HS-27A (cell line): ENCODE data around the gene CELF5.
"Not testable (repeated sequence)": the region's sequence is repeated elsewhere in the genome, so short reads cannot be mapped to it uniquely, and the experiment has no call there.

Experiments used
- DNase-seq: peaks from one replicate; pipeline ENCODE4 v3.0.0-alpha.2; 2012; ENCODE audit warnings: low read depth, missing footprints

Gene CELF5

GRCh38 chr19:3274245-3274941, 49.9 kb downstream of the CELF5 start:
- DNase-seq: no peak

- no peak for DNase-seq
These were observed 50.6 kb downstream of the CELF5 start for GRCh38 chr19:3274942-3275582.

- no peak for DNase-seq
These were observed 51.3 kb downstream of the CELF5 start for GRCh38 chr19:3275583-3276340.

GRCh38 chr19:3276341-3276799, 51.9 kb downstream of the CELF5 start:
- no peak for DNase-seq

GRCh38 chr19:3277649-3278048, 53.2 kb downstream of the CELF5 start:
- DNase-seq: no peak

- no peak for DNase-seq
These were observed 53.8 kb downstream of the CELF5 start for GRCh38 chr19:3278294-3278693.

GRCh38 chr19:3278749-3279148, 54.3 kb downstream of the CELF5 start:
- no peak for DNase-seq

GRCh38 chr19:3279306-3279705, 54.8 kb downstream of the CELF5 start:
- no peak for DNase-seq

- DNase-seq: no peak
These were observed 56.6 kb downstream of the CELF5 start for GRCh38 chr19:3281026-3281425.

GRCh38 chr19:3282155-3282554, 57.7 kb downstream of the CELF5 start:
- no peak for DNase-seq

- no peak for DNase-seq
These were observed 58.1 kb downstream of the CELF5 start for GRCh38 chr19:3282564-3282963.

GRCh38 chr19:3283246-3283751, 58.8 kb downstream of the CELF5 start:
- no peak for DNase-seq

GRCh38 chr19:3283886-3284657, 59.6 kb downstream of the CELF5 start:
- DNase-seq: no peak

- no peak for DNase-seq
These were observed 60.5 kb downstream of the CELF5 start for GRCh38 chr19:3284759-3285646.

GRCh38 chr19:3285647-3286176, 61.3 kb downstream of the CELF5 start:
- DNase-seq: no peak

- DNase-seq: no peak
These were observed 63.4 kb downstream of the CELF5 start for GRCh38 chr19:3287814-3288213.

- not testable (repeated sequence) for DNase-seq
These were observed 64.0 kb downstream of the CELF5 start for GRCh38 chr19:3288437-3288836.

GRCh38 chr19:3289971-3290569, 65.6 kb downstream of the CELF5 start:
- DNase-seq: no peak

GRCh38 chr19:3290858-3291257, 66.4 kb downstream of the CELF5 start:
- not testable (repeated sequence) for DNase-seq

GRCh38 chr19:3291644-3292043, 67.2 kb downstream of the CELF5 start:
- no peak for DNase-seq
